GM21390 (cell line): ENCODE measurements around the gene TLX2.
A peak's percentile ranks its signal among the peaks of the same experiment; 100 is the strongest.

Source experiments
- ATAC-seq: cut with Tn5 transposase; IDR thresholded peaks from one replicate; pipeline ENCODE4 v1.9.1; 2021; ENCODE audit not compliant: unreplicated experiment

TLX2 gene

DNA sequence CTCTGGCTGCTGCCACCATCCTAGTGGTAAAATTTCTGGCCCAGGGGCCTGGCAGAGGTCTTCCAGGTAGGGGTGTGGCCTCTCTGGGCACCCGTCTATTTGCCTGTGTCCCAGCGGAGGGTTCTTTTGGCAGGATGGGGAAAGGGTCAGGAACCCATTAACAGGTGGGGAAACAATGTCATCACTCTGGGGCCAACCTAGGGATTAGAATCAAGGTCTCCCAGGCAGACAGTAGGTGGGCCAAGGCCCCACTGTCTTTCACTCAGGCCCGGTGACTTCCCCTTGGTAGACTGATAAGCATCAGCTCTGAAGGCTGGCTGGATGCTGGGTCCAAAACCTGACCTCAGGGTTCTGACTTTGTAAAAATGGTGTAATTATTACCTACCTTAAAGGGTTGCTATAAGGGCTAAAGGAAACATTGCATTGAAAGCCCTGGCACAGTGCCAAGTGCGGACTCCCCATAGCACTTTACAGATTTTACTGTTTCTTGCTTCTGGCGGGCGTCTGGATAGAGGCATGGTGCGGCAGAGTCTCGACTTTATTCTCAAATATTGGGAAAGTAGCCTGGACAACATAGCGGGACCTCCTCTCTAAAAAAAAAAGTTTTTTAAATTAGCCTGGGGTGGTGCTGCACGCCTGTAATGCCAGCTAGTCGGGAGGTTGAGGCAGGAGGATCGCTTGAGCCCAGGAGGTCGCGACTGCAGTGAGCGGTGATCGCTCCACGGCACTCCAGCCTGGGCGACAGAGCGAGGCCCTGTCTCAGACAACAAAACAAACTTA, 17.1 kb upstream of the TLX2 start:
- no peak for ATAC-seq

DNA sequence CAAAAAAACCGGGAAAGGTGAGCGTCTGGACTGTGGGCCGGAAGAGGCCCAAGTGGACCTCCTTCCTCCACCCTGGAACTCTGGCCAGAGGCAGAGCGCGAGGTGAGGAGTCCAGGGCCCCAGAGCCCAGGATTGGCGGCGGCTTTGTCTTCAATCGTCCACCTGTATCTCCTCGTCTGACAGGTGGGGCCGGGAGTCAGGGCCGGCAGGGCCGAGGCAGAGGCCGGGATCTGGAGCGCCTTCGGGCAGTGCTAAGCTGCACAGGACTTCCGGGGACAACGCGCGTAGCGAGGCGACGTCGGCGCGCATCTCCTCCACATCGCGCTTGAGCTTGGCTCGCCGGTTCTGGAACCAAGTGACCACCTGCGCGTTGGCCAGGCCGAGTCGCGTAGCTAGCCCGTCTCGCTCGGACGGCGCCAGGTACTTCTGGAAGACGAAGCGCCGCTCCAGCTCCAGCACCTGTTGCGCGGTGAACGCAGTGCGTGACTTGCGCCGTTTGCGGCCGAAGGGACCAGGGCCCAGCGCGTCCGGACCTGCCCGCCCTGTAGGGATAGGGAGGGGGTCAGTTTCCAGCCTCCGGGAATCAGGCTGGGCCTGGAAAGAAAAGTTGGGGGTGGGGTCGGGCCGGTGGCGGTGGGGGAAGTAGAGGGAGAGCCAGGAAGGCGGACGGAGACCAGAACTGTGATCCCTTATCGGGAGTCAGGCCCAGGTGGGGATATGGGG, 16.3 kb upstream of the TLX2 start:
- ATAC-seq = no peak

DNA sequence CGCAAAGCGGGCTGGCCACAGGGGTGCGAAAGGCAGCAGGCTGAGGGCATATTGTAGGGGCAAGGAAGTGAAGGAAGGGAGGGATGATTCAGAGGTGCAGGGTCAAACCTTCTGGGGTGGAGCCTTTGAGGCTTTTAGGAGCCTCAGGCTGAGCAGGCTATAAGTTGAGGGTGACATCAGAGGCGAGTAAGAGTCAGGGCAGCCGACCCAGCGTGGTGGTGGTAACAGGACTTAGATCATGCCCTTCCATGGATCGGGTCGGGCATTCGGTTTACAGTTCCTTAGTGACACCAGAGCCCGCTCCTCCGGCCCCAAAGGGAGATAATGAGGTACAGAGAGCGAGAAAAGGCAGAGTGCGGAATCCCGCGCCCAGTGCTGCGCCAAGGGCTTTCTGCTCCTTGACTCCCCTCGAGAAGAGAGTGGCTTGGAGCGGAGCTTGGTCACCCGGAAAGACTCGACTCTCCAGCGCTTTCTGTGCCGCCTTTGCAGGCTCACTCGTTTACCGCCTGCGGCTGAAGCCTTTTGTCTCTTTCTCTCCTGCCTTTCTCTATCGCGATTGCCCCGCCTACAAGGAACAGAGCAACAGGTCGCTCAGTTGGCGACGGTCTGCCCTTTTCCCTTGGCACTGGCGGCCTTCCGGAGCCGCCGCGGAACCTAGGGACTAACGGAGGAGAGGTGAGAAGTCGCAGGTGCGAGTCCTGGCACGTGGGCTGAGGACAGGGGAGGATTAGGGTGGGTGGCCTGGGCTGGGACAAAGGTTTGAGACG, 15.6 kb upstream of the TLX2 start:
- no peak for ATAC-seq

DNA sequence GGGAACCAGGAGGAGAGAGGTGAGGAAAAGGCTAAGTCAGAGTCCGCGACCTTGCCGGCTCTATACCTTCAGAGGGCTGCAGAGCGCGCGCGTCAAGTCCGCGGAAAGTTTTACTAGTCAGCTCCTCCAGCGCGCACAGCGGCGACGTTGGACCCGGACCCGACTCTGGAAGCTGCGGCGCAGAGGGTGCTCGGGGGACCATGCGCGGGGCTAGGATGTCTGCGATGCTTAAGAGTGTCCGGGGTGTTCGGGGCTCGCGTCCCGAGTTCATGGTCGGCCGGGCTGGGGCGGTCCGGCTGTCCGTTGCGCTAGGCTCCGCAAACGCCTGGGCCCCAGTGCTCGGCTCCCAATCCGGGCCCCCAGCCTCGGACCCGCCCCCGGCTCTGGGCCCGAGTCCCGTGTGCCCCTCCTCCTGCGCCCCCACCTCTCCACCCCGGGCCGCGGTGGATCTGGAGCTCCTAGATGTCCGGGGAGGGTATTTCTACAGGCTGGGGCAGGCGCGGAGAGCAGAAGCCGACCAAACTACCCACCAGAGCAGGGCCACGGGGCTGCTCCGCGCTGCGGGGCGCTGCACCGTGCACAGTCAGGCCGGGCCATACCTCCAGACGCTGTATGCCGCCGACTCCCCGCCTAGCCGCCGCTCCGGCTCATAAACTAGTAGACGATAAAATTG, 14.8 kb upstream of the TLX2 start, which contains the start of gene LBX2:
Gene LBX2, minus strand, starts transcription at position 337 of the 673 bp plus-strand sequence. Its CDS starts 66 bp downstream, at position 271.
- no peak for ATAC-seq

GRCh38 chr2:74499940-74500577, 14.2 kb upstream of the TLX2 start:
- no peak for ATAC-seq

DNA sequence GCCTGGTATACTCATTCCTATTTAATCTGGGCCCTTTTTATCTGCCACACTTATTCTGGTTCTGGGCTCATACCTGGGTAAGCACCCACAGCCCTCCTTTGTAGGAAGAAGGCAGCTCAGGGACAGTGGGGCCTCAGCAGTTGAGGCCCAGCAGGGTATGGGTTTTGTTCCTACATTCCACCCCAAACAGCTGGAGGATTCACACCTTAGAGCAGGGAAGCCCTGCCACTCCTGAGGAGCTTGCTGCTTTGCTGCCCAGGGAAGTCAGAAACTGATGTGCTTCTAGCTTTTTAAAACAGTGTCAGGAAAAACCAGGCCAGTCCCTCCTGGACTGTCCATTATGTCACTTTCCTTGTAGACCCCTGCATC, 13.7 kb upstream of the TLX2 start:
- no peak for ATAC-seq

- no peak for ATAC-seq
Observed at GRCh38 chr2:74501335-74502071, 12.7 kb upstream of the TLX2 start.

GRCh38 chr2:74502147-74502719, 12.0 kb upstream of the TLX2 start:
- ATAC-seq = no peak

- ATAC-seq = peak; percentile 35
Observed at GRCh38 chr2:74502720-74503505, 11.3 kb upstream of the TLX2 start.

- ATAC-seq = no peak
Observed at GRCh38 chr2:74503506-74504475, 10.5 kb upstream of the TLX2 start.

DNA sequence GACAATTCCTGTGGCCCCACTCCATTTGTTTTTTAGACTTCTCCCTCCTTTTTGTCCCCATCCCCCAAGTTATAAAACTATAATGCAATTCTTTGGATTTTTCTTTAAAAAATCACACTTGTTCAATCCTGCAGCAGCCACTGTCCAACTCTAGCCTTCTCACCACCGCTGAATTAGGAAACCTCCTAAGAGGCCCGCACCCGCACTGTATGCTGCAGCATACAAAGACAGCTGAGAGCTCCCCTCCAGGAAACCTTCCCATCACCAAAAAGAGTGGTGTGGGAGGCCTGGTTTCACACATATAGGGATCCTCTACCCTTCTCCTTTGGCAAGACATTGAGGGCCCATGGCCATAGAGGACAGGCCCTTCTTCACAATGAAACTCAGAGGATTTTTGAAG, 9.7 kb upstream of the TLX2 start:
- ATAC-seq = no peak

GRCh38 chr2:74505448-74506246, 8.6 kb upstream of the TLX2 start:
- ATAC-seq = no peak

GRCh38 chr2:74507145-74507925, 6.9 kb upstream of the TLX2 start, which contains the start of gene PCGF1:
PCGF1 (minus strand) TSS chr2:74507695; CDS start chr2:74507668, 27 bp downstream.
- ATAC-seq = peak; percentile 88

- no peak for ATAC-seq
Observed at GRCh38 chr2:74507926-74508520, 6.2 kb upstream of the TLX2 start.

DNA sequence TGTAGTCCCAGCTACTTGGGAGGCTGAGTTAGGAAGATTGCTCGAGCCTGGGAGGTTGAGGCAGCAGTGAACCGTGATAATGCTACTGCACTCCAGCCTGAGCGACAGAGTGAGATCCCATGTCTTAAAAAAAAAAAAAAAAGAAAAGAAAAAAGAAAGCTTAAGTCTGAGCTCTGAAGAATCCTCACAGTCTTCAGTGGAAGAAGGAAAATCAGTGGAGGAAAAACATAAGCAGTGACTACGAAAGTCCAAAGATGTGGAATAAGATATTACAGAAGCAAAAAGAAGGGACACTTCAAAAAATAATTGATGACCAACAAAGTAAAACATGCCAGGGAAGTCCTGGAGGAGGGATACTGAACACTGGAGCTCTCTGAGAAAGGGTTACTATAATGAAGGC, 4.0 kb upstream of the TLX2 start:
- ATAC-seq = no peak
